Transverse colon (tissue), 4 donors: ENCODE results near the gene TERC.

ENCODE experiments used
- CTCF ChIP-seq, 5 experiments: fragments of 200-600 bp in 3 of 5; fragments of 450-650 bp in 2 of 5; sonication (generic) in 3 of 5; IDR thresholded peaks; 1 replicate in 2 of 5; 2 replicates in 3 of 5; pipeline ENCODE4 v1.5.1; 2016 to 2017; ENCODE audit warnings: antibody characterized with exemption in 5 of 5, inconsistent platforms in 3 of 5, mild to moderate bottlenecking in 2 of 5, moderate library complexity in 1 of 5
- EP300 ChIP-seq: sonication (generic); formaldehyde crosslinking; IDR thresholded peaks from one replicate; pipeline ENCODE4 v1.6.1; 2017; ENCODE audit warnings: antibody characterized with exemption, low read depth
- POLR2A ChIP-seq: fragments of 450-650 bp; IDR thresholded peaks from one replicate; pipeline ENCODE4 v1.6.1; 2016; ENCODE audit warnings: antibody characterized with exemption, mild to moderate bottlenecking, moderate library complexity
- POLR2AphosphoS5 ChIP-seq, 3 donors: sonication (generic); formaldehyde crosslinking; IDR thresholded peaks; one replicate each; pipeline ENCODE4 v1.6.1; 2016; ENCODE audit warnings: antibody characterized with exemption in 3 of 3

- no peak for TF ChIP-seq CTCF (IDR thresholded peaks at IDR 0.05)
- no peak for TF ChIP-seq POLR2AphosphoS5 (IDR thresholded peaks at IDR 0.05)
- no peak for TF ChIP-seq POLR2A
- no peak for TF ChIP-seq EP300
These were observed 47.7 kb upstream of the TERC start, which contains the start of the genes LRRC34 and LRRIQ4 for GRCh38 chr3:169812332-169813235.
